SHP77 treated with DMSO at 0.1 percent for 48 hours (cell line): ENCODE data around the gene SUMO1.
"Not testable (repeated sequence)": the region's sequence is repeated elsewhere in the genome, so short reads cannot be mapped to it uniquely, and the experiment has no call there.

Experiments
- DNase-seq: peaks from one replicate; lab custom pipeline; 2025; lab: John Stamatoyannopoulos, UW

The SUMO1 gene

GRCh38 chr2:202238234-202239197, at the start of gene SUMO1:
SUMO1 (minus strand) TSS chr2:202238597; CDS start chr2:202238451, 146 bp downstream.
- DNase-seq, result peak; percentile 79

GRCh38 chr2:202286595-202286994, 48.2 kb upstream of the SUMO1 start:
- no peak for DNase-seq

GRCh38 chr2:202278944-202279343, 40.5 kb upstream of the SUMO1 start:
- DNase-seq, result no peak

- DNase-seq, result no peak
These were observed 39.8 kb upstream of the SUMO1 start for GRCh38 chr2:202278036-202278760.

GRCh38 chr2:202276078-202276720, 37.8 kb upstream of the SUMO1 start:
- not testable (repeated sequence) for DNase-seq

- no peak for DNase-seq
These were observed 32.1 kb upstream of the SUMO1 start for GRCh38 chr2:202270487-202270886.

- no peak for DNase-seq
These were observed 31.2 kb upstream of the SUMO1 start for GRCh38 chr2:202269585-202269984.

GRCh38 chr2:202267495-202267894, 29.1 kb upstream of the SUMO1 start:
- DNase-seq, result no peak

GRCh38 chr2:202265467-202266277, 27.3 kb upstream of the SUMO1 start, which contains the start of gene NOP58:
NOP58 (plus strand) TSS chr2:202265763; CDS start chr2:202265942, 179 bp downstream.
- peak; percentile 77 for DNase-seq

GRCh38 chr2:202261531-202261930, 23.1 kb upstream of the SUMO1 start:
- DNase-seq, result no peak

GRCh38 chr2:202251494-202251893, 13.1 kb upstream of the SUMO1 start:
- no peak for DNase-seq

- no peak for DNase-seq
These were observed 11.3 kb upstream of the SUMO1 start for GRCh38 chr2:202249521-202250253.

- not testable (repeated sequence) for DNase-seq
These were observed 9.3 kb upstream of the SUMO1 start for GRCh38 chr2:202247710-202248109.

- DNase-seq, result no peak
These were observed 587 bp downstream of the SUMO1 start for GRCh38 chr2:202237787-202238233.

- DNase-seq, result no peak
These were observed 16.5 kb downstream of the SUMO1 start for GRCh38 chr2:202221873-202222272.

- DNase-seq, result no peak
These were observed 23.2 kb downstream of the SUMO1 start for GRCh38 chr2:202215179-202215578.

- no peak for DNase-seq
These were observed 29.9 kb downstream of the SUMO1 start for GRCh38 chr2:202208526-202208925.

- DNase-seq, result no peak
These were observed 33.5 kb downstream of the SUMO1 start for GRCh38 chr2:202204855-202205254.

GRCh38 chr2:202203348-202203747, 35.0 kb downstream of the SUMO1 start:
- no peak for DNase-seq
